NCI-H460 (cell line): Measurements from ENCODE around the gene KDM6B. TPM values are rescaled to one million over a fixed set of nuclear protein-coding genes. Genes with fewer than 3 reads are reported as not detected.

ENCODE experiments used
- DNase-seq: peaks from one replicate; pipeline ENCODE4 v3.0.0-alpha.2; 2016; ENCODE audit warnings: low read depth; ENCODE audit errors: extremely low read depth
- total RNA-seq: library from RNA; depleted of rRNA; stranded (reverse); fragments of >200 nt; shearing (Covaris generic); gene quantifications from 2 replicates; pipeline ENCODE4 v1.2.3, GENCODE V29; 2014

Gene KDM6B
- total RNA-seq, 1 experiment from 2014 or later = 8.8 TPM

GRCh38 chr17:7818746-7819645 is 15.0 kb upstream of the KDM6B start:
- DNase-seq = no peak

GRCh38 chr17:7820231-7820630 is 13.8 kb upstream of the KDM6B start:
- DNase-seq = no peak

GRCh38 chr17:7822126-7822525 is 11.9 kb upstream of the KDM6B start:
- no peak for DNase-seq

- no peak for DNase-seq
Observed at GRCh38 chr17:7823581-7824001, 10.4 kb upstream of the KDM6B start.

- DNase-seq = no peak
Observed at GRCh38 chr17:7824021-7824924, 9.7 kb upstream of the KDM6B start.

GRCh38 chr17:7825206-7825990 is 8.6 kb upstream of the KDM6B start:
- DNase-seq = peak; percentile 32

GRCh38 chr17:7830616-7831015 is 3.4 kb upstream of the KDM6B start:
- no peak for DNase-seq

- DNase-seq = no peak
Observed at GRCh38 chr17:7831233-7831632, 2.8 kb upstream of the KDM6B start.

- no peak for DNase-seq
Observed at GRCh38 chr17:7832431-7832830, 1.6 kb upstream of the KDM6B start.

GRCh38 chr17:7833011-7833794 is 814 bp upstream of the KDM6B start:
- DNase-seq = no peak

- no peak for DNase-seq
Observed at GRCh38 chr17:7834542-7834956, 532 bp downstream of the KDM6B start.

GRCh38 chr17:7834957-7835813 is 1.2 kb downstream of the KDM6B start:
- DNase-seq = peak; percentile 98

- DNase-seq = no peak
Observed at GRCh38 chr17:7835814-7836595, 2.0 kb downstream of the KDM6B start.

- DNase-seq = peak; percentile 97
Observed at GRCh38 chr17:7836596-7837407, 2.8 kb downstream of the KDM6B start.

- DNase-seq = no peak
Observed at GRCh38 chr17:7837408-7838088, 3.5 kb downstream of the KDM6B start.
